WTC11 (cell line): ENCODE data around the gene LRRC9. TPM values are rescaled to one million over a fixed set of nuclear protein-coding genes. Genes with fewer than 3 reads are reported as not detected.

Experiments
- ATAC-seq: fragments of 200-7000 bp; cut with Tn5 transposase; 2 replicates; pipeline ENCODE4 v1.10.0; 2021; ENCODE audit warnings: mild to moderate bottlenecking, moderate library complexity
- CTCF ChIA-PET: fragments of 300-600 bp; sonication (Branson Sonifier 250); formaldehyde crosslinking; loops from one replicate; lab custom pipeline; 2021; ENCODE audit warnings: antibody characterized with exemption; lab: Charles Lee
- POLR2A ChIA-PET: fragments of 350-600 bp; sonication (Branson Sonifier 250); formaldehyde crosslinking; loops from one replicate; lab custom pipeline; 2021; ENCODE audit warnings: antibody characterized with exemption; lab: Charles Lee
- DNase-seq: peaks from one replicate; pipeline ENCODE4 v3.0.0; 2021; ENCODE audit warnings: low spot score
- H3K27ac Mint-ChIP-seq: 2 replicates; pipeline ENCODE4 v1.8.0; 2021; ENCODE audit warnings: mixed read lengths
- H3K27me3 Mint-ChIP-seq: 2 replicates; pipeline ENCODE4 v1.8.0; 2021; ENCODE audit warnings: low read depth, mild to moderate bottlenecking, moderate library complexity, mixed read lengths
- H3K36me3 Mint-ChIP-seq: 2 replicates; pipeline ENCODE4 v1.8.0; 2021; ENCODE audit warnings: mixed read lengths
- H3K4me1 Mint-ChIP-seq: 2 replicates; pipeline ENCODE4 v1.8.0; 2022; ENCODE audit warnings: mixed read lengths
- H3K4me3 Mint-ChIP-seq: 2 replicates; pipeline ENCODE4 v1.8.0; 2021; ENCODE audit warnings: mild to moderate bottlenecking, moderate library complexity, mixed read lengths
- H3K9me3 Mint-ChIP-seq: 2 replicates; pipeline ENCODE4 v1.8.0; 2021; ENCODE audit warnings: mixed read lengths
- CBFB ChIP-seq: sonication (generic); formaldehyde crosslinking; IDR thresholded peaks from 2 replicates; pipeline ENCODE4 v1.8.1; 2022; ENCODE audit warnings: mild to moderate bottlenecking, low read depth, missing genetic modification reagents
- E2F4 ChIP-seq: sonication (generic); formaldehyde crosslinking; IDR thresholded peaks from 2 replicates; pipeline ENCODE4 v1.8.1; 2022; ENCODE audit warnings: low read depth, mild to moderate bottlenecking, moderate library complexity, missing genetic modification reagents, borderline replicate concordance
- FOXJ3 ChIP-seq: sonication (generic); formaldehyde crosslinking; IDR thresholded peaks from 2 replicates; pipeline ENCODE4 v1.9.0; 2021; ENCODE audit warnings: missing genetic modification reagents, mild to moderate bottlenecking, borderline replicate concordance
- FOXP4 ChIP-seq: sonication (generic); formaldehyde crosslinking; IDR thresholded peaks from 2 replicates; pipeline ENCODE4 v1.8.0; 2022; ENCODE audit warnings: mild to moderate bottlenecking, missing genetic modification reagents
- GRHL2 ChIP-seq: fragments of 250-450 bp; sonication (Bioruptor Pico); IDR thresholded peaks from 2 replicates; pipeline ENCODE4 v1.8.0; 2022; ENCODE audit warnings: mild to moderate bottlenecking, moderate library complexity; ENCODE audit not compliant: insufficient replicate concordance, severe bottlenecking
- IRF1 ChIP-seq: sonication (generic); formaldehyde crosslinking; IDR thresholded peaks from 2 replicates; pipeline ENCODE4 v1.8.0; 2023; ENCODE audit warnings: missing genetic modification reagents
- JUN ChIP-seq: sonication (generic); formaldehyde crosslinking; IDR thresholded peaks from 2 replicates; pipeline ENCODE4 v1.8.0; 2023; ENCODE audit warnings: mild to moderate bottlenecking, missing genetic modification reagents
- NFE2L1 ChIP-seq: sonication (generic); formaldehyde crosslinking; IDR thresholded peaks from 2 replicates; pipeline ENCODE4 v1.8.1; 2023; ENCODE audit warnings: missing genetic modification reagents
- PRDM15 ChIP-seq: sonication (generic); formaldehyde crosslinking; IDR thresholded peaks from 2 replicates; pipeline ENCODE4 v1.8.0; 2022; ENCODE audit warnings: missing genetic modification reagents
- SMAD4 ChIP-seq: sonication (generic); formaldehyde crosslinking; IDR thresholded peaks from 2 replicates; pipeline ENCODE4 v1.8.0; 2022; ENCODE audit warnings: mild to moderate bottlenecking, missing genetic modification reagents
- SP1 ChIP-seq: sonication (generic); formaldehyde crosslinking; conservative IDR thresholded peaks from 2 replicates; pipeline ENCODE4 v1.8.1; 2022; ENCODE audit warnings: missing genetic modification reagents
- TEAD1 ChIP-seq: sonication (generic); formaldehyde crosslinking; IDR thresholded peaks from 2 replicates; pipeline ENCODE4 v1.8.0; 2022; ENCODE audit warnings: mild to moderate bottlenecking, missing genetic modification reagents
- ZNF121 ChIP-seq: sonication (generic); formaldehyde crosslinking; IDR thresholded peaks from 2 replicates; pipeline ENCODE4 v1.8.0; 2023; ENCODE audit warnings: missing genetic modification reagents
- ZNF138 ChIP-seq: sonication (generic); formaldehyde crosslinking; conservative IDR thresholded peaks from 2 replicates; pipeline ENCODE4 v1.8.1; 2022; ENCODE audit warnings: mild to moderate bottlenecking, moderate library complexity, missing genetic modification reagents
- ZNF423 ChIP-seq: fragments of 250-450 bp; sonication (Bioruptor Pico); IDR thresholded peaks from 2 replicates; pipeline ENCODE4 v2.1.2; 2022; ENCODE audit warnings: mild to moderate bottlenecking, moderate library complexity
- ZNF512 ChIP-seq: sonication (generic); formaldehyde crosslinking; IDR thresholded peaks from 2 replicates; pipeline ENCODE4 v1.8.1; 2022; ENCODE audit warnings: missing genetic modification reagents, borderline replicate concordance
- ZNF532 ChIP-seq: fragments of 250-450 bp; sonication (Bioruptor Pico); IDR thresholded peaks from 2 replicates; pipeline ENCODE4 v1.9.0; 2021; ENCODE audit warnings: mild to moderate bottlenecking, borderline replicate concordance
- total RNA-seq: library from RNA; stranded (reverse); gene quantifications from 3 replicates; pipeline ENCODE4 v1.2.3, GENCODE V29; 2021

The LRRC9 gene
- total RNA-seq, 1 experiment from 2014 or later, result 0.79 TPM

GRCh38 chr14:59919570-59920377 lies at the start of gene LRRC9 (continued):
- TF ChIP-seq SP1 (CRISPR knock-in tag), result peak; percentile 70; the same call in 1 of the 2 replicates
- TF ChIP-seq IRF1 (CRISPR knock-in tag), result 0 out of 2 replicates have a peak, but pooled peaks have one; percentile 45
- TF ChIP-seq ZNF138 (CRISPR knock-in tag), result no peak
- TF ChIP-seq ZNF512, result no peak
- TF ChIP-seq JUN (CRISPR knock-in tag), result no peak
- TF ChIP-seq TEAD1, result peak; percentile 56; the same call in 1 of the 2 replicates
- TF ChIP-seq ZNF532 (CRISPR knock-in tag), result peak; percentile 64; the same call in 1 of the 2 replicates
- TF ChIP-seq CBFB (CRISPR knock-in tag), result 0 out of 2 replicates have a peak, but pooled peaks have one; percentile 14
- no peak for TF ChIP-seq E2F4
- TF ChIP-seq FOXJ3 (CRISPR knock-in tag), result no peak
- TF ChIP-seq ZNF121 (CRISPR knock-in tag), result no peak
- peak; percentile 83 for TF ChIP-seq FOXP4
- TF ChIP-seq, all 79 proteins: peak for 25

GRCh38 chr14:59870277-59871165 lies 49.4 kb upstream of the LRRC9 start, which contains the start of gene RTN1:
Gene RTN1, minus strand, starts transcription at chr14:59870776. Its CDS starts 146 bp downstream, at chr14:59870630.
- H3K27ac Mint-ChIP-seq, result no peak within 1 kb of the TSS
- H3K4me3 Mint-ChIP-seq, result peak within 1 kb of the TSS; percentile 90
- peaks cover 74% of the 10 kb centered on the region for H3K27me3 Mint-ChIP-seq
- H3K4me1 Mint-ChIP-seq, result peaks cover 11% of the 10 kb centered on the region
- ATAC-seq, result peak; percentile 86
- no peaks in the 10 kb centered on the region for H3K36me3 Mint-ChIP-seq
- ChIA-PET POLR2A (interaction anchor here (0.6 kb wide), 1 partner anchor 289 kb away, joined by 7 read pairs; no protein-coding TSS in a partner anchor), CTCF (interaction anchor here (0.9 to 3.0 kb wide), 7 partner anchors 9 to 363 kb away, joined by 3 to 17 read pairs (median 6); partner anchors contain the start of gene LRRC9)
- no peaks in the 10 kb centered on the region for H3K9me3 Mint-ChIP-seq
- peak; percentile 71 for DNase-seq
- TF ChIP-seq NFE2L1 (CRISPR knock-in tag) (0 out of 2 replicates have a peak, but pooled peaks have one; percentile 21), SP1 (CRISPR knock-in tag) (0 out of 2 replicates have a peak, but pooled peaks have one; percentile 34), ZNF423 (CRISPR knock-in tag) (peak; percentile 54; the same call in 1 of the 2 replicates), SMAD4 (CRISPR knock-in tag) (no peak), ZNF138 (CRISPR knock-in tag) (peak; percentile 68; the same call in 1 of the 2 replicates), PRDM15 (CRISPR knock-in tag) (peak; percentile 57; the same call in 1 of the 2 replicates), GRHL2 (no peak)
